ENCODE measurements around the gene CTSO.

CTSO gene

DNA sequence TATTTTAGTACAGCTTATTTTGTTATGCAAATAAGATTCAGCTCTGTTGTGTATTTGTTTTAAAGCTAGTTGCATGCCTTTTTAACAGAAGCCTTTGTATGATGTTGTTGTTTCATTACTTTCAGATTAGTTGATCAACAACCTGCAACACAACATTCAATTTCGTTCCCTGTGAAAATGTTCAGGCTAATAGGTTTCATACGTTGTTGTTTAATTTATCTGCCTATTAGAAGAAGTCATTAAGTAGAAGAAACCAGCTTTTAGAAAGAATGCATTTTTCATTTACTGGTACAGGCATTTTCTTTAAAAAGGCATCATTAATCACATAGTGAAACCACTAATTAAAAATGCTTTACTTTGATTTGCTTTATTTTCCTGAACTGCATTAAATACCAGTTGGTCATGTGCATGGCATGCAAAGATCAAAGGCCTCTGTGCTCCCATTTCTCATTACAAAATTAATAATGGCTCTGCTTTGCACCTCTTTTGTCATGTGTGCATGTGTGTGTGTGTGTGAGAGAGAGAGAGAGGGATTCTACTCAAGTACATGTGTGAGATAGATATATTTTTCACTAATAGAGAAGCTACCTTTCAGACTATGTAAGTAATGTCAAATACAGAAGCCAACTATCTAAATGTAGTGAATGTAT is 29.2 kb upstream of the CTSO start:
- no peak for DNase-seq
- TF ChIP-seq, protein P1, sequence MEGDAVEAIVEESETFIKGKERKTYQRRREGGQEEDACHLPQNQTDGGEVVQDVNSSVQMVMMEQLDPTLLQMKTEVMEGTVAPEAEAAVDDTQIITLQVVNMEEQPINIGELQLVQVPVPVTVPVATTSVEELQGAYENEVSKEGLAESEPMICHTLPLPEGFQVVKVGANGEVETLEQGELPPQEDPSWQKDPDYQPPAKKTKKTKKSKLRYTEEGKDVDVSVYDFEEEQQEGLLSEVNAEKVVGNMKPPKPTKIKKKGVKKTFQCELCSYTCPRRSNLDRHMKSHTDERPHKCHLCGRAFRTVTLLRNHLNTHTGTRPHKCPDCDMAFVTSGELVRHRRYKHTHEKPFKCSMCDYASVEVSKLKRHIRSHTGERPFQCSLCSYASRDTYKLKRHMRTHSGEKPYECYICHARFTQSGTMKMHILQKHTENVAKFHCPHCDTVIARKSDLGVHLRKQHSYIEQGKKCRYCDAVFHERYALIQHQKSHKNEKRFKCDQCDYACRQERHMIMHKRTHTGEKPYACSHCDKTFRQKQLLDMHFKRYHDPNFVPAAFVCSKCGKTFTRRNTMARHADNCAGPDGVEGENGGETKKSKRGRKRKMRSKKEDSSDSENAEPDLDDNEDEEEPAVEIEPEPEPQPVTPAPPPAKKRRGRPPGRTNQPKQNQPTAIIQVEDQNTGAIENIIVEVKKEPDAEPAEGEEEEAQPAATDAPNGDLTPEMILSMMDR (IDR thresholded peaks at IDR 0.05; ENCODE audit: low read depth, low read length): no peak
- H3K9me3 ChIP-seq (ENCODE audit: severe bottlenecking): no peaks in the 10 kb centered on the region
- no peak overlapping the region for H3K4me3 ChIP-seq (ENCODE audit: low read depth, low read length)
- no peaks in the 10 kb centered on the region for H3K27me3 ChIP-seq (ENCODE audit: insufficient read depth, low read depth, severe bottlenecking)
- H3K27ac ChIP-seq: no peak overlapping the region
- H3K36me3 ChIP-seq: no peaks in the 10 kb centered on the region

DNA sequence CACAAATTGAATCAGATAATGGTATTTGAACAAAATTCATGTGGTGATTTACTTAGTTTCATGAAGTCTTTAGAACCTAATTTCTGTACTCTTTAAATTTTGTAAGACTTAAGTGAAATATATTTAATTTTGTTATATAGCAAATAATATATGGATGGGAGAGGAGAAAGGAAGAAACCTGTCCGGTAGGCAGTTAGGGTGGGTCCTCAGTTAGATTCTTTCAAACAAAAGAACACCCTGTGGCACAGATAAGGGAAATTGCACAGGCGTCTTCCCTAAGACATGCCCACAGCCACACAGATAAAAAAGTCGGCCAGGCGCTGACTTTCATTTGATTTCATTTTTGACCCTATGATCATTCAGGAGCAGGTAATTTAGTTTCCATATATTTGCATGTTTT is 25.1 kb upstream of the CTSO start:
- TF ChIP-seq, protein P1 (IDR thresholded peaks at IDR 0.05; ENCODE audit: low read depth, low read length): no peak
- Histone ChIP-seq H3K27ac (no peak overlapping the region), H3K4me3 (ENCODE audit: low read depth, low read length) (no peak overlapping the region), H3K27me3 (ENCODE audit: insufficient read depth, low read depth, severe bottlenecking) (no peaks in the 10 kb centered on the region), H3K36me3 (no peaks in the 10 kb centered on the region), H3K9me3 (ENCODE audit: severe bottlenecking) (no peaks in the 10 kb centered on the region)
- no peak for DNase-seq

DNA sequence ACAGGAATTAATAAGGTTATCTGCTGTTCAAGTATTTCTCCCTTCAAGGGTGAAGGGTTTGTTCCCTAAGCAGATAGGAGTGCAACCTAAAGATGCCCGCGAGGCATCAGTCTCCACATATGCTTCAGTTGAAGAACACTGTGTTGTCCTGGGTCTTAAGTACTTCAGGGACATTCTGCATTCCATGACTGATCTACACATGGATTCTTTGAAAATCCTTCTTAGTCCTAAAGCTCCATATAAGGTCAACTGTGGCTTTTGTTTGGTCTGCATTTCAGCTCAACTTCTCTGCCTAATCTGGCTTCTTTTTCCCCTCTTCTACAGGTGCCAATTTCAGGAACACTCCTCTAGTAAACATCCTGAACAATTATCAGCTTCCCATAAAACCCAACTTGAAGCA is 21.8 kb upstream of the CTSO start:
- H3K4me3 ChIP-seq (ENCODE audit: low read depth, low read length): no peak overlapping the region
- H3K36me3 ChIP-seq: no peaks in the 10 kb centered on the region
- TF ChIP-seq, protein P1 (IDR thresholded peaks at IDR 0.05; ENCODE audit: low read depth, low read length): no peak
- H3K27me3 ChIP-seq (ENCODE audit: insufficient read depth, low read depth, severe bottlenecking): no peaks in the 10 kb centered on the region
- no peak overlapping the region for H3K27ac ChIP-seq
- no peak for DNase-seq
- no peaks in the 10 kb centered on the region for H3K9me3 ChIP-seq (ENCODE audit: severe bottlenecking)

DNA sequence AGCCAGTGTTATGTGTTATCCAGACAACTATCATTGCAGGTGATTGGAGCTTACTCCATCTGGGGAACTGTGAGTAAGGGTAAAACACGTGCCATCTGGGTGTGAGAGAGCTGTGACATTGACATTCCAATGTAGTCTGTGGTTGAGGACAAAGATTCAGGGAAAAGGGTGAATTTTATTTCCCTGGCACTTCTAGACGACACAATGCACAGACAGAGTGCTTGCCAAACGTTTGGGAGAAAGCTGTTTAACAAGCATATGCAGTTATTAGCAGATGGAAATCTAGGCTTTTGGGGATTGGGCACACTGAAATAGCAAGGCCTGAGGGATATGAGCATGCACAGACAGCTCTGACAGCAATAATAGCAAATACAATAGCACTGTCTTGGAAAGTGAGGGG is 21.3 kb upstream of the CTSO start:
- H3K4me3 ChIP-seq (ENCODE audit: low read depth, low read length): no peak overlapping the region
- H3K9me3 ChIP-seq (ENCODE audit: severe bottlenecking): no peaks in the 10 kb centered on the region
- DNase-seq: no peak
- no peak overlapping the region for H3K27ac ChIP-seq
- H3K27me3 ChIP-seq (ENCODE audit: insufficient read depth, low read depth, severe bottlenecking): no peaks in the 10 kb centered on the region
- TF ChIP-seq, protein P1 (IDR thresholded peaks at IDR 0.05; ENCODE audit: low read depth, low read length): no peak
- H3K36me3 ChIP-seq: no peaks in the 10 kb centered on the region

- Histone ChIP-seq H3K9me3 (ENCODE audit: severe bottlenecking) (no peaks in the 10 kb centered on the region), H3K27ac (no peak overlapping the region), H3K36me3 (no peaks in the 10 kb centered on the region), H3K4me3 (ENCODE audit: low read depth, low read length) (no peak overlapping the region), H3K27me3 (ENCODE audit: insufficient read depth, low read depth, severe bottlenecking) (no peaks in the 10 kb centered on the region)
- no peak for DNase-seq
- TF ChIP-seq, protein P1 (IDR thresholded peaks at IDR 0.05; ENCODE audit: low read depth, low read length): no peak
These were observed 20.7 kb upstream of the CTSO start for GRCh38 chr4:155974476-155974749.
